ENCODE data around the gene PPP1R16B.
A peak's percentile ranks its signal among the peaks of the same experiment; 100 is the strongest.

The PPP1R16B gene

GRCh38 chr20:38896009-38896594 is 90.6 kb downstream of the PPP1R16B start:
- no peak for DNase-seq (ENCODE audit: low read depth, low spot score)

DNA sequence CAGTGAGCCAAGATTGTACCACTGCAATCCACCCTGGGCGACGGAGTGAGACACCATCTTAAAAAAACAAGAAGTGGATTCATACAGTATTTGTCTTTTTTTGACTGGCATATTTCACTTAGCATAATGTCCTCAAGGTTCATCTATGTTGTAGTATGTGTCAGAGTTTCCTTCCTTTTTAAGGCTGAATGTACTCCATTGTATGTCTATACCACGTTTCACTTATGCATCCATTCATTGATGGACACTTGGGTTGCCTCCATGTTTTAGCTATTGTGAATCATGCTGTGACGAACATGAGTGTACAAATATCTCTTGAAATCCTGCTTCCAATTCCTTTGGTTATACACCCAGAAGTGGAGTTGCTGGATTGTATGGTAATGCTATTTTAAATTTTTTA is 91.8 kb downstream of the PPP1R16B start:
- DNase-seq (ENCODE audit: low read depth, low spot score) = no peak

DNA sequence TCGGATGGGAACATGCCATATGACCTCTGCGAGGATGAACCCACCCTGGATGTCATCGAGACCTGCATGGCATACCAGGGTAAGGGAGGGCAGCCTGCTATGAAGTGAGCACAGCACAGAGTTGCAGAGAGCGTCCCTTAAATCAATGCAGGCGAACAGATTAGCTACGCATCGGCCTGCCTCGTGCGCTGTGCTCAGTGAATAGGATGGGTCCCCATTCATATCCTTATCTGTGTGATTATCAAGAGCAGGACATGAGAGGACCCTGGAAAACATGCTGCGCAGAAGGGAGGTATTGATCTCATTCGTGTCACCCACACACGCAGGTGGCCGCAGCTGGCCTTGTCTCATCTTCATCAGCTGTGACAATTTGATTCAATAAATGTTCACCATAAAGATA is 95.1 kb downstream of the PPP1R16B start:
- DNase-seq (ENCODE audit: low read depth, low spot score) = no peak

DNA sequence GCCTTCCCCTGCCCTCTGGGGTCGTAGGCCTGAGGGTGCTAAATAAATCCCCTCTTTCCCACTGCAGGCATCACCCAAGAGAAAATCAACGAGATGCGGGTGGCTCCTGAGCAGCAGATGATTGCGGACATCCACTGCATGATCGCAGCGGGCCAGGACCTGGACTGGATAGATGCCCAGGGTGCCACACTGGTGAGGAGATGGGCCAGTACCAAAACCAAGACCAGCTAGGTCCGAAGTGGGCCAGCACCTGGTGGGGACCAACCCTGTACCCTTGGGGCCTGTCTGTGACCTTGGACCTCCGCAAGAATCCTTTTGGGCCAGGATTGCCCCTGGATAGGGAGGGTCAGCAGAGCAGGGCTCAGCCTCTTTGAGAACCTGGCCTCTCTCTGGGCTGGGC is 97.1 kb downstream of the PPP1R16B start:
- DNase-seq (ENCODE audit: low read depth, low spot score) = no peak

- DNase-seq (ENCODE audit: low read depth, low spot score) = no peak
Measured at GRCh38 chr20:38903335-38903734, 97.8 kb downstream of the PPP1R16B start.

DNA sequence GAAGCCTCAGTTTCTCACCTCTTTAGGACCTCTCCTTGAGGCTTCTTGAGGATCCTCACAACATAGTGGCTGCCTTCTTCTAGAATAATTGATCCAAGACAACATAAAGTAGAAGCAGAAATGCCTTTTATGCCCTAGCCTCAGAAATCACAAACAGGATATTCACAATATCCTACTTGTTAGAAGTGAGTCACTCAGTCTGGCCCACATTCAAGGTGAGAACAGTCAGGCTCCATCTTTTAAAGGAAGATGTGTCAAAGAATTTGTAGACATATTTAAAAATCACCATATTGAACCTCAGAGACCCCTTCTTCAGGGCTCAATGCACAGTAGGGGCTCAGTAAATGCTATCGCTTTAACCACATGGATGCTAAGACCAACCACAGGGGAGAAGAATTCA is 99.9 kb downstream of the PPP1R16B start:
- no peak for DNase-seq (ENCODE audit: low read depth, low spot score)

- DNase-seq (ENCODE audit: low read depth, low spot score) = no peak
Measured at GRCh38 chr20:38907918-38908677, 102.6 kb downstream of the PPP1R16B start.

GRCh38 chr20:38915355-38915754 is 109.9 kb downstream of the PPP1R16B start:
- no peak for DNase-seq (ENCODE audit: low read depth, low spot score)

DNA sequence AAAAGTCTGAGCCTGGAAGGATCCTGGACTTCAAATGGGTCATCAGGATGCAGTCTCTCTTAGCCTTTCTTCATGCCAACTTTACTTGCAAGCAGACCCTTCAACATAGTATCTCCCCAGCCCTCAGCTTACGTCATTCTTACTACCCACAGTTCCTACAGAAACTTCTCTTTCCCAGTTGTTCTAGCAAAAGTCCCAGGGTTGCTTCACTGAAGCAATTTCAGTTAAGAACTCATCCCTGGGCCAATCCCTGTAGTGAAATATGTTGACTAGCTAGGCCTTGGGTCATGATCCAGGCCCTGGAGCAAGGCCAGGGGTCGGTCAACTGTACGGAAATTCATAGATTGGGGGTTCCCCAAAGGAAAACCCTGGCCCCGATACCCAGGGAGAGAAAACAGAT is 112.2 kb downstream of the PPP1R16B start:
- DNase-seq (ENCODE audit: low read depth, low spot score) = no peak

GRCh38 chr20:38918172-38918571 is 112.7 kb downstream of the PPP1R16B start:
- DNase-seq (ENCODE audit: low read depth, low spot score) = no peak

DNA sequence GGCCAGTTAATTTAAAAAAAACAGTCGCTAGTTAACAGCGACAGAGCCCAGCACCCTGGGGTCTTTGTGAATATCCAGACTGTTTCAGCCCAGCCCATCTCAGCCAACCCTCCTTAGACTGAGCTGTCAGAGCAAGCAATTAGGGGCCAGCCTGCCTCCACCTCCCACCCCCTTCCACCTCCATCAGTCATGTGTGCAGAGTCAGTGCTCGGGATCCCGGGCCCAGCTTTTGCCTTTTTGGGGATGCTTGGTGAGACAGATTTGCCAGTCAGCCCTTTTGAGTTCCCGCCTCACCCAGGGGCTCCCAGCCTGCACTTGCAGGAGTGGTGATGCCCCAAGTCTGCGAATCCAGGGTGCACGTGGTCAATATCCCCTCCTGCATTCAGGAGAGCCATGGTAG is 114.2 kb downstream of the PPP1R16B start:
- DNase-seq (ENCODE audit: low read depth, low spot score) = no peak

DNA sequence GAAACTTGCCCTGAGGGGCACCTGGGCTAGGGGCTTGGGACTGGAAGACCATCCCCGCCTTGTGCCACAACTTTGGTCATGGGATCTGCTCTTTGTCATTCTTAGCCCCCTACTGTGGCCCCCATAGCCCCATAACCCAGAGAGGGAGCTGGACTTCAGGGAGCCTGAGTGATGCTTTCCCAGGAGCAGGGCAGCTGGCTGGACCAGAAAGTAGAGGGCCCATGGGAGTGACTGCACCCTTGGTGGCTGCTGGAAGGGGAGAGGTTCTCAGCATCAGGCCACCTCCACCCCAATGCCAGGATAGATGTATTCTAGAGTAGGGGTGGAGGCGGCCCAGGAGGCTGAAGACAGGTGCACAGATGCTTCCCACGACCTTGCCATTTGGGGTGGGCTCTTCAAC is 114.9 kb downstream of the PPP1R16B start:
- no peak for DNase-seq (ENCODE audit: low read depth, low spot score)

GRCh38 chr20:38920851-38921250 is 115.4 kb downstream of the PPP1R16B start:
- no peak for DNase-seq (ENCODE audit: low read depth, low spot score)

DNA sequence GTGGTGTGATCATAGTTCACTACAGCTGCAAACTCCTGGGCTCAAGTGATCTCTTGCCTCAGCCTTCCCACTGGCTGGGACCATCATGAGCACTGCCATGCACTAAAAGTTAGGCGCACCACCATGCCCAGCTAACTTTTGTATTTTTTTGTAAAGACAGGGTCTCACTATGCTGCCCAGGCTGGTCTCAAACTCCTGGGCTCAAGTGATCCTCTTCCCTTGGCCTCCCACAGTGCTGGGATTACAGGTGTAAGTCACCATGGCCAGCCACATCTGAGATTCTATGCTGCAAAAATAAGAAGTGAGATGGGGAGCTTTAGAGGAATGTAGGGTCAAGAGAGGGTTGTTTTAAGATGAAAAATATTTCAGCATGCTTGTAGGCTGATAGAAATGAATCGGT is 119.2 kb downstream of the PPP1R16B start:
- DNase-seq (ENCODE audit: low read depth, low spot score) = no peak

DNA sequence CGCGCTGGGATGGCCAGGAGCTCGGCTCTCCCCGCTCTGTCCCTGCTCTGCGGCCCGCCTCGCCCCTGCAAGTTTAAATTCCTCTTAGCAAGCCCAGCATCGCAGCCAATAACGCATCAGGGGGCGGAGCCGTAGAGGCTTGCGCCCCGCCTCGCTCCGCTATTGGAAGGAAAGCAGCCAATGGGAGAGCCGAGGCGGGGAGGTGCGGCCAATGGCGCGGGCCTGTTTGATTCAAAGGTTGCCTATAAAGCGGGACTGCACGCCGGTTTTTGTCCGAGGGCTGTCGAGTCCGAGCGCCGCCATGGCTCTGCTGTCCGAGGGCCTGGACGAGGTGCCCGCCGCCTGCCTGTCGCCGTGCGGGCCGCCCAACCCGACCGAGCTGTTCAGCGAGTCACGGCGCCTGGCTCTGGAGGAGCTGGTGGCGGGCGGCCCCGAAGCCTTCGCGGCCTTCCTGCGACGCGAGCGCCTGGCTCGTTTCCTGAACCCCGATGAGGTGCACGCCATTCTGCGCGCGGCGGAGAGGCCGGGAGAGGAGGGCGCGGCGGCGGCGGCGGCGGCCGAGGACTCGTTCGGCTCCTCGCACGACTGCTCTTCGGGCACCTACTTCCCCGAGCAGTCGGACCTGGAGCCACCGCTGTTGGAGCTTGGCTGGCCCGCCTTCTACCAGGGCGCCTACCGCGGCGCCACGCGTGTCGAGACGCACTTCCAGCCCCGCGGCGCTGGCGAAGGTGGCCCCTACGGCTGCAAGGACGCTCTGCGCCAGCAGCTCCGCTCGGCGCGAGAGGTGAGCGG is 120.8 kb downstream of the PPP1R16B start, which contains the start of gene FAM83D:
TSS of gene FAM83D (plus strand) at position 276 of the 792 bp plus-strand sequence. CDS start at position 302, 26 bp downstream.
- DNase-seq (ENCODE audit: low read depth, low spot score) = peak; percentile 82

- DNase-seq (ENCODE audit: low read depth, low spot score) = no peak
Measured at GRCh38 chr20:38926934-38927616, 121.6 kb downstream of the PPP1R16B start.

GRCh38 chr20:38927902-38928578 is 122.5 kb downstream of the PPP1R16B start:
- no peak for DNase-seq (ENCODE audit: low read depth, low spot score)

DNA sequence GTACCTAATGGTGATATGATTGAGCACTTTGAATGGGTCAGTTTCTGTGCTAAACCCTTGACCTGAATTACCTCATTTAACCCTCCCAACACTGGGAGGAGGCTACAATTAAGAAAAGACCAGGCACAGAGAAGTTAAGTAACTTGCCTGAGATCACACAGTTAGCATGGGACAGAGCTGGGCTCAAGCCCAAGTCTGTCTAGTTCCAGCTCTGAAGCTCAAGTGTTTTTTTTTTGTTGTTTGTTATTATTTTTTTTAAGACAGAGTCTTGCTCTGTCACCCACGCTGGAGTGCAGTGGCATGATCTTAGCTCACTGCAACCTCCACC is 124.7 kb downstream of the PPP1R16B start:
- no peak for DNase-seq (ENCODE audit: low read depth, low spot score)

DNA sequence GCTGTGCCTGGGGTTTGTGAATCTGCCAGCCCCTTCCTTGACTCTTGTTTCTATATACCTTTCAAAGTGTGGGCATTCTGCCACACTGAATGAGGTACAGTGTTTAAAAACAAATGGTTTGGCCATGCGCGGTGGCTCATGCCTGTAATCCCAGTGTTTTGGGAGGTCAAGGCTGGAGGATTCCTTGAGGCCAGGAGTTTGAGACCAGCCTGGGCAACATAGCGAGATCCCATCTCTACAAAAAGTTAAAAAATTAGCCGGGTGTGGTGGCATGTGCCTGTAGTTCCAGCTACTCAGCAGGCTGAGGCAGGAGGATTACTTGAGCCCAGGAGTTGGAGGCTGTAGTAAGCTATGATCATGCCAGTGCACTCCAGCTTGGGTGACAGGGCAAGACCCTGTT is 126.5 kb downstream of the PPP1R16B start:
- DNase-seq (ENCODE audit: low read depth, low spot score) = no peak

DNA sequence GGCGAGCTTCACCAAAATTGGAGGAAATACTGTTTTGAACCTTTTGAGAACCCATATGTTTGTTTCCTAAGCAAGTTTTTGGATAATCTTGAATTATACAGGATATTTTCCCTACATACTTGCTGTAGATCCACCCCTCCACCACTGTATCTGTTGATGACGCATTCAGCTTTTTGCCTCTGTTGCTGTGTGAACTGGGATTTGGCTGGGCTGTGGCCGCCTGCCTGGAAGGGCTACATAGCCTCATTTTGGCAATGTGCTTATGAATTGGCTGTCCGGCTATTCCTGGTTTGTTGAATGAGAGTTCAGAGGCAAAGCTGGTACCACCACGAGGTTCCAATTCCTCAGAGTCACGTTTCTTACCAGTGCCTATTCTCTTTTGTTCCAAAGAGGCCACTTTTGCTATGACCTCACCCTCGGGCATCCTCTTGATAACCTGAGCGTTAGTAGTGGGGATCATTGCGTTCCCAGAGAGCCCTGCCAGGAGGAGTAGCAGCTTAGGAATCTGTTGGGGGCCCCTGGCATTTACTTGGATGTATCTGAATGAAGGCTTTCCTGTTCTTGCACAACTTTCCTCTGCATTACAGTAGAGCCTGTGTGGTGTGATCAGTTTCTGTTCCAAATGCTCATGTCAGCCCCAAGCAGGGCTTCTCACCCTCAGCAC is 127.1 kb downstream of the PPP1R16B start:
- no peak for DNase-seq (ENCODE audit: low read depth, low spot score)

DNA sequence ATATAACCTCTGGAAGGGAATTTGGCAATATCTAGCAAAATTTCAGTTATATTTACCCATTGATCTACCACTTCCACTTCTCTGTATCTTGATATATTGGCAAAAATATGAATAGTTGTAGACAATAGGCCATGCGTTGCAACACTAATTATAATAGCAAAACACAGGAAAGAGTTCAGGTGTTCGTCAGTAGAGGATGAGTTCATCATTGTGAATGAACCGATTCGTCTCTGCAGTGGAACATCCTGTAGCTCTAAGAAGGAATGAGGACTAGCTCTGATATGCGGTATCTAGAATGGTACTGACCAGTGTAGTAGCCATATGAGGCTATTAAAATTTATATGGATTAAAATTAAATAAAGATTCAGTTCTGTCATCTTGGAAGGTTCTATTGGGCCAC is 129.0 kb downstream of the PPP1R16B start:
- no peak for DNase-seq (ENCODE audit: low read depth, low spot score)
